Measurements from ENCODE around the gene LMAN2L.
"Not testable (repeated sequence)": the region's sequence is repeated elsewhere in the genome, so short reads cannot be mapped to it uniquely, and the experiment has no call there.

The LMAN2L gene

DNA sequence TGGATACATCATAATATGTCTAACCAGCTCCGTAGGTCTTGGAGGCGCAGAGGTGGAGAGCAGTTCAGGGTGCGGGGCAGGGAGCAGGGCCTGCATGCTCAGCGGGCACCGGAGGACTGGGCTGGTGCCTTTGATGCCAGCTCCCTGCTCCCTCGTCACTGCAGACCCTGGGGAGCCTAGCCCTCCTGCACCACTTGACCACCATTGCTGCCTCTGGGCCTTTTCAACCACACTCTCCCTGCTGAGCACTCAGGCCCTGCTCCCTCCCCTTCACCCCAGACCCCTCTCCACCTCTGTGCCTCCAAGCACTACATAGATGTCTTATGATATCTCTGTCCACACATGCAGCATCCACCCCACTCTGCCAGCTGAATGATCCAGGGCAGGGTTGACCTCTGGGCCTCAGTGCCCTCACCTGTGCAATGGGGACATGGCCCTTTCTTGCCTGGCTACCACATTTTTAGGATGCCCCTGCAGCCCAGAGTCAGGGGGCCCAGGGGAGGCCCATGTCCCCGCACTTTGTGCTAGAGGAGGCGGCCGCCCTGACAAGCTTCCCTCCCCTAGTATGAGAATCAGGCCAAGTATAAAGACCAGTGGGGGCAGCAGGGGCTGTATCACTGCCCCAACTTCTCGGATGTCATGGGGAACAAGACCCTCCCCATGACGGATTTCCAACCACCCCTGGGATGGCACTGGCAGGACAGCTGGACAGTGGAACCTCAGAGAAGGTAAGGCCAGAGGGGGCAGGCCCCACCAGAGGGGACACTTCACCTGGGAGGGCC lies 51.0 kb downstream of the LMAN2L start:
- DNase-seq (ENCODE audit: low read depth in 2 of 3, low spot score in 2 of 3) = no peak

DNA sequence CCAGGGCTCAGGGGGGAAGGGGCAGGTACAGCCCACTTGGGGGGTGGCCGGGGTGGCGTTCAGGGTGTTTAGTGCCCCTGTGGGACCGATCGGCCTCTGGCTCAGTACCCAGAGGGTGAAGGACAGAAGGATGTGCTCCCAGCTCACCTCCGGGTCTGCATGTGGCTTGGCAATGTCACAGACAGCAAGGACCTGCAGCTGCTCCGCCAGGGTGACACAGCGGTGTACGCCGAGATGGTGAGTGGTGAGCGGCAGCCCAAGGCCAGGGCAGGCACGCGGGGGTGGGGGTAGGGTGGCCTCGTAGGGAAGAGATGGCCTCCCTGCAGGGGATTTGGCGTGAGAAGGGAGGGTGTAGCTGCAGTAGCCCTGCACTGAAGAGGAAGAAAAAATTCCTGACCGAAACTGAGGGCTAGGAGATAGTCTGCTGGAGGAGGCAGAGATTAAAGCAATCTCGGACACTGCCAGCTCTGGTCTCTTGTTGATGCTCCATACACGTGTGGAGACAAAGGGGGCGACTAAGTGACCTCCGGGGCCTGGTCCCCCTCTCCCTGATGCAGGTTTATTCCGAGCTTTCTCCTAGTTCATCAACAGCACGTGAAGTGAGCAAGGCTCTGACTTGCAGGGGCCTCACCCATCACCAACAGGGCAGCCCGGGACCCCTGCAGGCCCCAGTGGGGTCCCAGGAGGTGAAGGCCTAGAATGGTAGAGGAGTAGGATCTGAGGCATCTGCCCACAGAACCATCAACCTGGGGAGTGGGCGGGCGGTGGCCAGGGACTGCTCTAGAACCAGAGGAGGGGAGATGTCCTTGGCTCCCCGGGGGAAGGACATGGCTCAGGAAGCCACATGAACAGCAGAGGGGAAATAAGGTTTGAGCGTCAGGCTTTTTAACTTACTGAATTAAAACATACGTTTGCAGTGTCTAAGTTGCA lies 51.9 kb downstream of the LMAN2L start:
- DNase-seq (ENCODE audit: low read depth in 2 of 3, low spot score in 2 of 3) = no peak

DNA sequence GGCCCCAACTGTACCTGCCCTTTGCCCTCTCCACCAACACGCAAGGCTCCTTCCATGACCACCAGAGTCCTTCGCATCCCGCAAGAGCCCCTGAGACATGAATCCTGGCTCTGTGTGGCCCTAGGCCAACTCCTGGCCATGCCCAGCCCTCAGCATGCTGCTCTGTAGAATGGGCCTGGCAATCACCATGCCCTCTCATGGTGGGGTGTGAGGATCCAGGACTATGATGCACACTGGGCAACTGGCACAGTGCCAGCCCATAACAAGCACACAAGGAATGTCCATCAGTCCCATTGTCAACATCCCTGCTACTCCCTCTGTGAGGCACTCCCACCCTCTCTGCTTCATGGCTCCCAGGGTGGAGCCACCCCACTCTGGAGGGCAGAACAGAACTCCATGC lies 52.6 kb downstream of the LMAN2L start:
- DNase-seq (ENCODE audit: low read depth in 2 of 3, low spot score in 2 of 3) = no peak

DNA sequence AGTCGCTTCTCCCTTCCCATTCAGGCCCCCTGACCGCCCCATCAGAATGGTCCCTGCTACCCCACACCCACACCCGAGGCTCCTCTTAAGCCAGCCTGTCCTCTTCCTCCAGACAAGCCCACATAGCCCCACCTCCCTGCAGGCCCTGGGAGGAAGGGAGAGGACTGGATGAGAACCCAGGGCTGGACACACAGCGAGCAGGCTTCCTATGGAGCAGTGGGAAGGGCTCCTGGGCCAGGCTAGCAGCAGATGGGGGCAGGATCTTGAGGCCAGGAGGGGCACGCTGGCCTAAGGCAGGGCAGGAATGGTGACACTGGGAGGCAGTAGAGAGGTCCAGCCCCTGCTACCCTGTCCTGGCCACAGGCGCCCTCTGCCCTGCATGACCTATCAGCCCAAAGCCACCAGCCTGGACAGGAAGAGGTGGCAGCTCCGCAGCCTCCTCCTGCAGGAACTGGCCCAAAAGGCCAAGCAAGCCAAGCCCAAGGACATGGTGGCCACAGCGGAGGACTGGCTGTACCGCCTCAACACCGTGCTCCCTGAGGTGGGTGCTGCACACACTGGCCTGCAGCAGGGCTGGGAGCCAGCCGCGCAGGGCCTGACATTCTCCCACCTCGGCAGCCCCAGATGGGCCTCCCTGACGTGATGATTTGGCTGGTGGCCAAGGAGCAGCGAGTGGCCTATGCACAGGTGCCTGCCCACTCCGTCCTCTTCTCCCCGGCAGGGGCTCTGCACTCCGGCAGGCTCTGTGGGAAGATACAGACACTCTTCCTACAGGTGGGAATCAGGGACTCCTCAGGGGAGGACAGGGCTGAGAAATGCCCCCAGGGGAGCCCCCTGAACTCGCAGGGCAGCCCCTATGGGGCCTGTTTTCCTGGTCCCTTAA lies 54.0 kb downstream of the LMAN2L start:
- no peak for DNase-seq (ENCODE audit: low read depth in 2 of 3, low spot score in 2 of 3)

DNA sequence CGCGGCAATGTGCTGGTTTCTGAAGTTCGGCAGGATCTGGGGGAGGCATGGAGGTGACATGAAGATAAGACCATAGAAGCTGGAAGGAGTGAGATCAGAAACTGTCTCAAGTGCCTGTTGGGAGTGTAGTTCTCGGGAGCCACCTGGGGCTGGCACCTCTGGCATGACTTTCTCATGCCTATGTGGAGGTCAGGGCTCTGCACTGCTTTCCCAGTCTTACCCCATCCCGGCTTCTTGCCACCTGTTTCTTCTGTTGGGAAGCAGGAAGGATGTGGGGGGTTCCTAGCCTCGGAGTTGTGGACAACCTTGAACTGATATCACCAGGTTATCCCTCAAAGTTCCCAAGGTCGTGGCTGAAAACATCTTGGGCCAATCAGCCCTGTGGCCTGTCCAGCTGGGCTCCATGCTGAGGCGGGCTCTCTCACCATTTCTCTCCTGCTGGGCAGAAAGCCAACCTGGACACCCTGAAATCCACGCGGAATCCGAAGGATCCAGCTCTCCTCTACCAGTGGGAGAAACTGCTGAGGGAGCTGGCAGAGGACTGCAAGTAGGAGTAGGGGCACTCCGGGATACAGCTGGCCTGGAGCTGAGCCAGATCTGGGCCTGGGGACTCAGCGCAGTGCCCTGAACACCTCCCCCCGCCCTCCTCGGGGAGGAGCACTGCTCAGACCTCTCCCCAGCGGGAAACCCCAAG lies 54.8 kb downstream of the LMAN2L start:
- DNase-seq (ENCODE audit: low read depth in 2 of 3, low spot score in 2 of 3) = no peak

DNA sequence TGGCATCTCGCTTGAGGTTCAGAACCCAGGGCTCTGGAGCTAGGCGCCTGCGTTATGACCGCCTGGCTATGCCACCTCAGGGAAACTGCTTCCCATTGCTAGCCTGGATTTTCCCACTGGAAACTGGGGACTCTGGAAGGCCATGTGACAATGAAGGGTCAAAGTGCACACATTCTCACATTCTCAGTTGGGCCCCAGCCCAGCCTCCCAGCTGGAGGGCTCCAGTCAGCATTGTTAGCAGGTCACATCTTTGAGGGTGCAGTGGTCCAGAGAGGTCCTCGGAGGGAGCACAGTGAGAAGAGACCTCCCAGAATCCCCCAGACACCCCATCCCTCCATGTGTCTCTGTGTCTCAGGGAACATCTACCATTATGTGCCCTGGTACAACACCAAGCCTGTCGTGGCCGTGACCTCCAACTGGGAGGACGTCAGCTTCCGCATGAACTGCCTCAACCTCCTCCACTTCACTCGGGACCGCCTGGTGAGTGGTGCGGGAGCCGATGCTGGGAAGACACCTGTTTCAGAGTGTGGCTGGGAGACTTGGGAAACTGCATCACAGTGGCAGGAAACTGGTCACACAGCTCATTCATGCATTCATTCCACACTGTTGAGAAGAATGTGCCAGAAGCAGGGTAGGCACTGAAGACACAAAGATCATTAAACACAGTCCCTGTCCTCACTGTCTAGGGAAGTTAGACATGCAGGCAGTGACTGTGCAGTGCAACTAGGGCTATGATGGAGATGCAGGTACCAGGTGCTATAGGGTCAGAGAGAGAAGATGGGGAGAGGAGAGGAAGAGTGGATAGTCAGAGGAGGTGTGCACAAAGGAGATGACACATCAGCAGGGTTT lies 55.7 kb downstream of the LMAN2L start:
- DNase-seq (ENCODE audit: low read depth in 2 of 3, low spot score in 2 of 3) = no peak

DNA sequence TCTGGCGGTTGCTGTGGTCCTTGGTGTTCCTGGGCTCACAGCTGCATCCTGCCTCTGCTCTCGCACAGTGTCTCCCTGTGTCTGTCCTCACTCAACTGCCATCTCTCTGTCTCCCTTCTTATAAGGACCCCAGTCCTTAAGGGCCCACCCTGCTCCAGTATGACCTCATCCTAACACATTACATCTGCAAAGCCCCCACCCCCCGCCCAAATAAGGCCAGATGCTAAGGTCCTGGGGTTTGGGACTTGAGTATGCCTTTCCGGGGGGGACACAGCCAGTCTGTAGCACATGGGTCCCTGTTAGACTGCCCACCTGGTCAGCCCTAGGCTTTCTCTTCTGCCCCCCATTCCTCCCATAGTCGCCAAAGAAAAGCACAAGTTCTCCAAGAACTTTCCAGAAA lies 56.6 kb downstream of the LMAN2L start:
- no peak for DNase-seq (ENCODE audit: low read depth in 2 of 3, low spot score in 2 of 3)

DNA sequence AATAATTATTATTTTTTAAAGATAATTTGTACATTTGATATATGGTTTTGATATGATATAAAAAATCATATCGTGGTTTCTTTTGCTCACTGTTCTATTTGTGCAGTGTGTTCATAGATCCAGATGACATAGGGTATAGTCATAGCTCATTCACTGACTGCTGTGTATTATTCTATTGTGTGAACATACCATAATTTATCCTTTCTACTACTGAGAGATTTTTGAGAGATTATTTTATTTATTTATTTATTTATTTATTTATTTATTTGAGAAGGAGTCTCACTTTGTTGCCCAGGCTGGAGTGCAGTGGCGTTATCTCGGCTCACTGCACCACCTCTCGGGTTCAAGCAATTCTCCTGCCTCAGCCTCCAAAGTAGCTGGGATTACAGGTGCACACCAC lies 58.3 kb downstream of the LMAN2L start:
- DNase-seq (ENCODE audit: low read depth in 2 of 3, low spot score in 2 of 3) = no peak

DNA sequence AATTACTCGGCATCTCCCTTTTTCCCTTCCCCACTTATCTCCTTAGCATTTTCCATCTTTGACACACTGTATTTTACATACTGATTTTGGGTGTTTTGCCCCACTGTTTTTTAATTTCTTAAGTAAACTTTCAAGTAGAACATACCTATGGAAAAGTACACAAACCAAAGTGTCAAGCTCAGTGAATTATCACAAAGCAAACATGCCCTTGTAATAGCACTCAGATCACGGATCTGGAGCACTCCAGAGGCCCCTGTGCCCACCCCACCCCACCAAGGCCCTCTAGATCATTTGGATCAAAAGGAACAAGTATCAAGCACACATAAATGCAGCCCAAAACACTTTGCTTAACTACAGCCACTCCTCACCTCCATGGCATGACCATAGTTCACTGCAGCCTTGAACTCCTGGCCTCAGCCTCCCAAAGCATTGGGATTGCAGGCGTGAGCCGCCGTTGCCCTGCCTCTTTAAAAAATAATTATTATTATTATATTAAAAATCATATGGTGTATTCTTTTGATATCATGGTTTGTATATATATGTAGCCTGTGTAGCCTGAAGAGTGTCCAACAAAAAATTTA lies 59.2 kb downstream of the LMAN2L start:
- no peak for DNase-seq (ENCODE audit: low read depth in 2 of 3, low spot score in 2 of 3)

DNA sequence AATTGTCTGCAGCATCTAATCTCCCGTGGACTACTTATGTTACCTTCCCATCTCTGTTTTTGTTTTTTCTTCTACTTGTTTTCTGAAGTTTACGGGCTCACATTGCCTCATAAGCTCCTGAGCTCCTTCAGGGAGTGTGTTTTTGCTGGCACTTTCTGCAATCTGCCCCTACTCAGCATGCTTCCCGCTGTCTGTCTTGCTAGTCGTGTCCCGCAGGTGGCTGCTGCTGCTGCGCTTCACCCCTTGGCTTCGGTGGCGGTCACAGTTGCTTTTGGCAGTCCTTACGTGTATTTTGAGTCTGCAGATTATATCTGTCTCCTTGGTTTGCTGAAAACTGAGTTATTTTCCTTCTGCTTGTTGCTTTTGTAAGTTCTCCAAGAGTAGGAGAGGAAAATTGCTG lies 60.0 kb downstream of the LMAN2L start:
- no peak for DNase-seq (ENCODE audit: low read depth in 2 of 3, low spot score in 2 of 3)

DNA sequence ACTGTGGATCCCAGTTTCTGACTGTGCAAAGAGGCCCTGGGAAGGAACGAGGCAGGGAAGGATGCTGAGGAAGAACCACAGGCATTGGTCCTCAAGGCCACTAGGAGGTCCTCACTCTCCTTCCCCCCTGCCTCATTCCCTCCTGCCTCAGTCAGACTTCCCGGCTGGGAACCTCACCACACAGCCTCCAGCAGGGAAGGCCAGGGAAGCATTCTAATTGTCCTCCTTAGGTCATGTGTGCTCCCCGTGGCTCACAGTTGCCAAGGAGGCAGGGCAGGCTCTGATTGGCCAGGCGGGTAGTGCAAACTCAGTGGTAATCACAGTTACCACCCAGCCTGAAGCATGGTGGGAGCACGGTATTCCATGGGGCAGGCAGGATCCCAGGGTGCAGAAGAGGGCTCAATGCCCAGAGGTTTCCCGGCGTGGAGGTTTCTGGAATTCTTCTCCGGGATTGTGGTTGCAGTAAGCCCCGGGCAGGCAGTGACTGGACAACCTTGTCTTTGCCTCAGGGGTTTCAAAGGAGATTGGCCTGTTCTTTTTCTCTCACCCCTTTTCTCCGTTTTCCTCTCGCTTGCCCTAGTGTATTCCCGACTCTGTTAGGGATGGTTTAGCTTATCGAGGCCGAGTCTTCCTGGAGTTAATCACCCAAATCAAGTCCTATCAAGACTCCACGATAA lies 70.2 kb downstream of the LMAN2L start:
- no peak for DNase-seq (ENCODE audit: low read depth in 2 of 3, low spot score in 2 of 3)

DNA sequence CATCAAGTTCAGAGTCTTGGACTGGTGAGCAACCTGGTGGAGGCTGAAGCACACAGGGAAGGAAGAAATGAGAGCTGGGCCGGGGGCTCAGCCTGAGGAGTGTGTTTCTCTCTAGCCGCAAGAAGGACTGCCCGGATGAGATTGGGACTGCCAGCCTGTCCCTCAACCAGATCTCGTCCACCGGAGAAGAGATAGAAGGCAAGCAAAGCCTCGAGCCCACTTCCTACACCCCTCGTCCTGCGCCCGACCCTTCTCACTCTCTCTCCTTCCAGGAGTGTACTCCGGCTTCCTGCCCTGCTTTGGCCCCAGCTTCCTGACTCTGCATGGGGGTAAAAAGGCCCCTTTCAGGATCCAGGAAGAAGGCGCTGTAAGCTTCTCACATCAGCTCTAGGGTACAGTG lies 71.1 kb downstream of the LMAN2L start:
- no peak for DNase-seq (ENCODE audit: low read depth in 2 of 3, low spot score in 2 of 3)

DNA sequence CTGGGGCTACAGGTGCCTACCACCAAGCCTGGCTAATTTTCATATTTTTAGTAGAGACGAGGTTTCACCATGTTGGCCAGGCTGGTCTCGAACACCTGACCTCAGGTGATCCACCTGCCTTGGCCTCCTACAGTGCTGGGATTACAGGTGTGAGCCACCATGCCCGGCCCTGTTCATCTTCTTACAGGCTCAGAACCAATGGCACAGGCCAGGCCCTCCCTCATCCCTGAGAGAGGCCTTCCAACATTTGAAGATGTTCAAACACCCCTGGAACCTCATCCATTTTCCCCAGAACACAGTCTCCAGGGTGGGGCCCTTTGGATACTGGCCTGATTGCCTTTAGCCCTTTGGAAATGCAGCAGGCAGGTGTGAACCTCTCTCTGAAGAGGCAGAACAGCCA lies 74.1 kb downstream of the LMAN2L start:
- DNase-seq (ENCODE audit: low read depth in 2 of 3, low spot score in 2 of 3) = not testable (repeated sequence)

DNA sequence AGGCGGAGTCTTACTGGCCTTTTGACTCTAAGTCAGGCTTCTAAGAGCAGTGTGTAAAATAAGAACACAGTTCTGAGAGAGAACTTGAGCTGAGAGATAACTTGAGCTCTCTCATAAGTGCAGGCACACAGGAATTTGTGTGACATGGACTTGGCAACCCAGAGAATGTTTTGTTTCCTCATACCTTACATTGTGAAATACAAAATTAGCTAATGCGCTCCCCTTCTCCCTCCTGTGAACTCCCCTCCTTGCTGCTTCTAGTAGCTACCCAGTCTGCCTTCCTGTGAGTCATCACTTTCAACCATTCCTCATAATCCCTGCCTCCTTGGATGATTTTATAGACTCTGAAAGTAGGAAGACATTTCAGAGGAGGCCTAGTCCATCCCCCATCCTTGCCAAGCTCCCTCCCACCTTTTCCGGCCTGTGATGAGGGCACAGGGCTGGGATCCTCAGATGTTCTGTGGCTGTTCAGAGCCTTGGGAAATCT lies 74.7 kb downstream of the LMAN2L start:
- DNase-seq (ENCODE audit: low read depth in 2 of 3, low spot score in 2 of 3) = no peak

DNA sequence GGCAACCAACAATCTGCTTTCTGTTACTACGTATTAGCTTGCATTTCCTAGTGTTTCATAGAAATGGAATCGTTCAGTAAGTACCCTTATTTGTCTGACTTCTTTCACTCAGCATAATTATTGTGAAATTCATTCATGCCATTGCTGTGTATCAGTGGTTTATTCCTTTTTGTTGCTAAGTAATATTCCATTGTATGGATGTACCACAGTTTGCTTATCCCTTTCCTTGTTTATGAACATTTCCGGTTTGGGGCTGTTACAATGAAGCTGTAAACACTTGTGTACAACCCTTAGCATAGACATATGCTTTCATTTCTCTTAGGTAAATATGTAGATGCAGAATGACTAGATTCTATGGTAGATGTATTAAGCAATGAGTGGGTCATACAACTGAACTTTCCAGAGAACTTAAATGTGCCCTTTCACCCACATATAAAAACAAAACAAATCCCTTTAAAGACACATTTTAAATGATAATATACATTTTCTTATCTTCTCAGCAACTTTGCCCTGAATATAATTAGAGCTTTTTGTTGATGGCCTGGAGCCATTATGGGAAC lies 75.4 kb downstream of the LMAN2L start:
- DNase-seq (ENCODE audit: low read depth in 2 of 3, low spot score in 2 of 3) = no peak

DNA sequence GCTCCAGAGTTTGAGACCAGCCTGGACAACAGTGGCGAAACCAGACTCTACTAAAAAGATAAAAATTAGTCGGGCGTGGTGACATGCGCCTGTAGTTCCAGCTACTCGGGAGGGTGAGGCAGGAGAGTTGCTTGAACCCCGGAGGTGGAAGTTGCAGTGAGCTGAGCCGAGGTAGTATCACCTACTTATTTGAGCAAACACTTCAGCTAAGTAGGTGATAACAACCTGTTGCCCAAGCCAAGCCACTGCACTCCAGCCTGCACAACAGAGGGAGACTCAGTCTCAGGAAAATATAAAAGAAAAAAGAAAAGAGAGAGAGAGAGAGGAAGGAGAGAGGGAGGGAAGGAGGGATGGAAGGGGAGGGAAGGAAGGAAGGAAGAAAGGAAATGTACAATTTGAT lies 76.0 kb downstream of the LMAN2L start:
- DNase-seq (ENCODE audit: low read depth in 2 of 3, low spot score in 2 of 3) = no peak

DNA sequence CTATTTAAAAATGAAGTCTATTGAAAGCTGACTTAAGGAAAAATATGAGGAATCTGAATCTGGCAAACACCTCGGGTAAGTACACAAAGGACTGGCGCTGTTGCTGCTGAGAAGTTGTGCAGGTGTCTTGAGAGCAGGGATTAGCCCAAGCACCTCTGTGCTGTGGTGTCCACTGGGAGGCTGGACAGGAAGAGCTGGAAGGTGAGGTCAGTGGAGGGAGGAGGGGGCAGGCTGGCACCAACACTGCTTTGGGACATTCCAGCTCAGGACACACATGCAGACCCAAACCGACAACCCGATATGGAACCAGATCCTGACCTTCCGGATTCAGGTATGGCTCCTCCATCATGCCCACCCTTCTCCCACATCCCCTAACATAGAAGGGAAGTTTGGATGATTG lies 76.7 kb downstream of the LMAN2L start:
- DNase-seq (ENCODE audit: low read depth in 2 of 3, low spot score in 2 of 3) = no peak

DNA sequence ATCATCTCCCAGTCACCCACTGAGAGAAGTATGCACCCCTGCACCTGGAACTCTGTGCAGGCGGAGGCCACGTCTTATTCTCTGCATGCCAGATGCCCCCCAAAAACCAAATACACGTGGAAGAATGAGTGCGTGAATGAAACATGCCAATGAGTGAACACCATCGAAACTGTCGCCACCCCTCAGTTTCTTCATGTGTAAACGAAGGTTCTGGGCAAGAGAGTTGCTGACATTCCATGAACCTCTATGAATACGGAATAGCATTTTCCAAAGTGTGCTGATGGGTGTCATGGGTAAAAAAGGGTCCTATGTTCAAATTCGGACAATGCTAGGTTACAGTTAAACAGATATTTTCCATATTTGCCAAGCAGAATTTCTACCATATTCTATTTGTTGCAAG lies 77.5 kb downstream of the LMAN2L start:
- no peak for DNase-seq (ENCODE audit: low read depth in 2 of 3, low spot score in 2 of 3)

Measured in activated CD8-positive, alpha-beta memory T cell treated with anti-CD3 and anti-CD28 coated beads for 48 hours (primary cell).